ACHN (cell line): ENCODE data around the gene MAST3.
A peak's percentile ranks its signal among the peaks of the same experiment; 100 is the strongest.
"Not testable (repeated sequence)": the region's sequence is repeated elsewhere in the genome, so short reads cannot be mapped to it uniquely, and the experiment has no call there.

Source experiments
- DNase-seq: peaks from one replicate; pipeline ENCODE4 v3.0.0-alpha.2; 2015
- in situ Hi-C: cut with HindIII; loops from 2 replicates; pipeline ENCODE4 v1.10.0; 2017; ENCODE audit warnings: low sequenced_read_pairs, low pct_ligation_motif_present, low pct_unique_long_range_greater_than_20kb

The MAST3 gene

DNA sequence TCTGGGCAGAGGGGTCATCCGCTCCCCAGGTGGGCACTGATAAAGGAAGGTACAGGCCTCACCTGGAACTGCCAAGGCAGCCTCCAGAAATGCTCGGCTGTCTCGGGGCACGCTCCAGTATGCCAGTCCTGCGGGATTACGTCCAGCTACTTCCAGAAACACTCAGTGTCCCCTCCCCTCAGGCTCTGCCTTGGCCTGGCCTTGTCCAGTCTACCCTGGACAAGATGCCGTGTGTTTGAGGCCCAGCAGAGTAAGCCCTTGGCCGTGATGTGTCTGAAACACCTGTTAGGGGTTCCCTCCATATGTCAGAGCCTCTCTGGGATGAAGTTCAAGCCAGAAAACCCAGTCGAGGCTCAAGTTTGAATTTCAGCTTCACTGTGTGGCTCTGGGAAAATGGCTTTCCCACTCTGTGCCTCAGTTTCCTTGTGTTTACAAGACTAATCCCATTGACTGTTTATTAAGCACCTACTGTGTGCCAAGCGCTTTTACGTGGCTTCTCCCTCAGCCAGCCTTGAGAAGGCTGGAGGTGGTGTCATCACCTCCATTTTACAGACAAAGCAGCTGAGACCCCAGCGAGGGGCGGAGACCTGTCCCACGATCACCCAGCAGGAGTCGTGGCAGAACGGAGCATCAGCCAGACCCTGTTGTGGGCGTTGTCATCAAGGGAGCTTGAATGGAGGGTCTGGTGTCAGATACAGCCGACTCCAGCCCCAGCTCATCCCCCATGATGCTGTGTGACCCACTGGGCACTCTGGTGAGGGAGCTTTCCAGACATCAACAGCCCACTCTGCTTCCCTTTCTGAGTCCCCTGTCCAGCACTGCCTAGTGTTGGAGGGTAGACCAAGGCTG lies 53.4 kb downstream of the MAST3 start:
- DNase-seq = no peak
- in situ Hi-C loops = no loop called here

DNA sequence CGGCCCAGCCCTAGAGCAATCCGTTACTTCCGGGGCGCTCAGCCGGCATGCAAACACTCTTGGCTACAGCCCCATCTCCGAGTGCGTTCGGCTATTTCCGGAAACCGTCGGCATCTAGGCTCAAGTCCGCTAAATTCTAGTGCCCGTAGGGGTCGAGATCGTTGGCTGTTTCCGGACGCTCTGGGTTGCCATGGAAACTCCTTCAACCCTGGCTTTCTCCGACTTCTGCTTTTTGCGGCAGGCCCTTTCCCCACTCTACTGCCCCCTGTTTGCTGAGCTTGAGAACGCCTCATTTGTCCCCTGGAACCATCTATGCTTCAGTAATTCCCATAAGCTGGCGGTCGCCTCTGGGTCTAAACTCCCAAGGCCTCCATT lies 54.9 kb downstream of the MAST3 start:
- in situ Hi-C loops = no loop called here

DNA sequence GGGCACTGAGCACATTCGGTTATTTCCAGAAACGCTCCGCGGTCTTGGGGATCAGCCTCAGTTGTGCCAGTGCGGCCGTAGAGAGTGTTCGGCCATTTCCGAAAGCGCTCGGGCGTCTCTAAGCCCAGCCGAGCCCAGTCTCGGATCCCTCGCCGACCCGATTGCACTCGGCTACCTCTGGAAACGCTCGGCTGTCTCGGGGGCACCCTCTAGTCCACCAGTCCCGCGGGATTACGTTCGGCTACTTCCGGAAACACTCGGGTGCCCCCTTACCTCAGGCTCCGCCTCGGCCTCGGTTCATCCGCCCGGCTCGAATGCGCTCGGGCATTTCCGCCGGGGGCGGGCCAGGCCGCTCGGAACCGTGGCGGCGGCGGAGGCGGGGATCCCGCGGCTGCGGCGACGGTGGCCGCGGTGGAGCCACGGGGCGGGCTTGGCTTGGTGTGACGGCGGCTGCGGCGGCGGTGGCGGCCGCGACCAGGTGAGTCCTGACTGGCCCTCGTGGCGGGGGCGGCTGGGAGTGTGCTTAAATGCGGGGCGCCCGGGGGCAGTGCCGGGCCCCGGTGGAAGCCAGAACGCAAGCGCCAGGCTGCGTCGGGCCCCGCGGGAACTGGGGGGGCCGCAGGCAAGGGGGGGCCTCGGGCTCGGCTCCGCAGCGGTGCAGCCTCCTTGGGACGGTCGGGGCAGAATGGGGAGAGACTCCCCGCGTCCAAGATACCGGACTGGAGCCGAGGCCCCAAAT lies 55.4 kb downstream of the MAST3 start, which contains the start of gene PIK3R2:
PIK3R2 (plus strand) TSS at position 347 of the 739 bp plus-strand sequence. CDS start 2,717 bp downstream, outside the sequence.
- peak; percentile 98 for DNase-seq
- in situ Hi-C loops = no loop called here

More for the DNA sequence above, 54.9 kb downstream of the MAST3 start:
- DNase-seq = peak; percentile 96

- in situ Hi-C loops = no loop called here
- DNase-seq = no peak
These were observed 56.1 kb downstream of the MAST3 start for GRCh38 chr19:18153556-18154134.

DNA sequence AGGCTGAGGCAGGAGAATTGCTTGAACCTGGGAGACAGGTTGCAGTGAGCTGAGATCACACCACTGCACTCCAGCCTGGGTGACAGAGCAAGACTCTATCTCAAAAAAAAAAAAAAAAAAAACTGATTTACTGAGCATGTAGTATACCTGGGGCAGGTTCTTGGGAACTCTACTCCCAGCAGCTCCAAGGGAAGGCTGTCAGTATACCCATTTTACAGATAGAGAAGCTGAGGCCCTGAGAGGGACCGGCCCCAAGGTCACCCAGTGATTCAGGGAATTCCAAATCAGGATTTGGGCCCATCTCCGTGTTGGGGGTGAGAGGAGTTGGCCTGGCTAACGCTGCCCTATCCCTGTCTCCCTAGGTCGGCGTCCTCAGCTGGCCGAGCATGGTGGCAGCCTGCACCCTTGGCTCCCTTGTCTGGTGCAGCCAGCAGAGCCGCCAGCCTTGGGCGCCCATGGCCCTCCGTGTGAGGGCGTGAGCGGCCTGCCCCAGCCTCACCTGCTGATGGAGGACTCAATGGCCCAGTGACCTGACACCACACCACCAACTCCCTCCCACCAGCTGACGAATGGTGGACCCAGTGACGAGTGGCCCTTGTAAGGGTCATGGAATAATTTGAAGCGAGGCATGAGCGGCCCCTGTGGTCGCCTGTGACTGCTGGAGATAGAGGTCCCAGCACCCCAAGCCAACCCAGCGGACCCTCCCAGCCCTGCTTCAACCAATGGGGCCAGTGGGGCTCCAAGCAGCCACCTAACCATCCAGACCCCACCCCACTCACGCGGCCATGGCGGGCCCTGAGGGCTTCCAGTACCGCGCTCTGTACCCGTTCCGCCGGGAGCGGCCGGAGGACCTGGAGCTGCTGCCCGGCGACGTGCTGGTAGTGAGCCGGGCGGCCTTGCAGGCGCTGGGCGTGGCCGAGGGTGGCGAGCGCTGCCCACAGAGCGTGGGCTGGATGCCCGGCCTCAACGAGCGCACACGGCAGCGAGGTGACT lies 57.8 kb downstream of the MAST3 start:
- in situ Hi-C loops = no loop called here
- DNase-seq = no peak

DNA sequence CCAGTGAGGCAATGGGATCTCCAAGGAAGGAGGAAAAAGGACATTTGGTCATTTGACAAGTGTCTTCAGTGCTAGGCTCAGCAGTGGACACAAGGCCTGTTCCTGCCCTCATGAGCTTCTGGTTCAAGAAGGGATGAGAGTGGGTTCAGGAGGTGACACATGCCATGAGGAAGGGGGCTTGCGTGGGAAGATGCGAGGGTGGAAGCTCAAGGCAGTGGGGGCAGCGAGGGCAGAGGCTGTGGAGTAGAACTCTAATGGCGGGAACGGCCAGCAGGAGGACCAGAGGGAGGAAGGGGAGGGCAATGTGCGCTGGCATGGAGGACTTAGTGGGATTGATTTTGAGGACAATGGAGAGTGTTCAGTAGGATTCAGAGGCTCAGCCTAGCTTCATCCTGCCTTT lies 58.7 kb downstream of the MAST3 start:
- no peak for DNase-seq
- in situ Hi-C loops = no loop called here

DNA sequence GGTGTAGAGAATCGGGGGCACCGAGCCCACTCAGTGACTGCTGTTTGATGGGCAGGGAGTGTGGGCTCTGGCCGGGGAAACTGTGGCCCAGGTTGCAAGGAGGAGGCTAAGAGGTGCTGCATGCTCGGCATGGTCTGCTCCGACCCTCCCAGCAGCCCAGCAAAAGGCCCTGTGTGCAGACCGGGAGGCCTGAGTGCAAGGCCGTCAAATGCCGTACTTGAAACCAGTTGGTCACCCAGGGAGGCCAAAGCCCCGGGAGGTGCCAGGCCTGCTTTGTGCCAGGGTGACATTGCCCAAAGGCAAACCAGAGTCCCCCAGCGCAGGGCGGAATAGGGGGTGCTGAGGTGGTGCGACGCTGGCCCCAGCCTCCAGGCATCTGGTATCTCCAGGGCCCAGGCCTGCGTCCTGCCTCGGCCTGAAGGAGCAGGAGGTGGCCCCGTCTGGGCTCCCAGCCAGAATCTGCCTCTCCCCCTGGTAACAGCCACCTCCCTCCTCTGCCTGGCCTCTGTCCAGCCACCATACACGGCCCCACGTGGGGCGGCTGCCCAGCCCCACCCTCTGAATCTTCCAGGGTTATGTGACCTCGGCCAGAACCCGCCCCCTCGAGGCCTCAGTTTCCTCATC lies 59.4 kb downstream of the MAST3 start:
- in situ Hi-C loops = no loop called here
- peak; percentile 30 for DNase-seq

DNA sequence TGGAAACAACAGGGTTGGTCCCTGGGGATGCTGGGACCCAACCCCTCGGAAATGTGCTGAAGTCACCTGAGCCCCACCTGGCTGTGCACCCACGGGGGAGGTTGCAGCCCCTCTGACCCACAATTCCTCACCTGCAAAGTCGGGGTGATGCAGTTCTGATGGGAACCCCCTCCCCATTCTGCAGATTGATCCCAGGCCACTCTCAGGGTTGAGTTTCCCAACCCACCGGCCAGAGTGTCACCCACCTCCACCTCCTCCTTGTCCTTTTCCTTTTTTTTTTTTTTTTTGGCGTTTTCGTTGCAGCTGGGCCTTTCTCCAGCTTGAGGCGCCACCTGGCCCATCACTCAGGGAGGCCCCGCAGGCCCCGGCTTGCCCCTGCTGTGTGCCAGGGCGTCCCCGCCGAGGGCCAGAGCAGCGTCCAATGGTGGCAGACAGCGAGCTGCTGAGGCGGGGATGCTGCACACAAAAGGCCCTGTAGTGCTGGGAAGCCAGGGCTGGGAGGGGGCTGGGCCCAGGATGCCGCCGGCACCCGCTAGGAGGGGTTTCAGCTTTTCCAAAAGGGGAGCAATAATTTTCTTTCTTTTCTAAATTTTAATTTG lies 60.0 kb downstream of the MAST3 start:
- DNase-seq = no peak
- in situ Hi-C loops = no loop called here

GRCh38 chr19:18158467-18158866 lies 60.9 kb downstream of the MAST3 start:
- no peak for DNase-seq
- in situ Hi-C loops = no loop called here

- in situ Hi-C loops, DNase-seq: not testable (repeated sequence)
These were observed 61.6 kb downstream of the MAST3 start for GRCh38 chr19:18159059-18159616.

GRCh38 chr19:18159810-18160209 lies 62.2 kb downstream of the MAST3 start:
- in situ Hi-C loops = no loop called here

DNA sequence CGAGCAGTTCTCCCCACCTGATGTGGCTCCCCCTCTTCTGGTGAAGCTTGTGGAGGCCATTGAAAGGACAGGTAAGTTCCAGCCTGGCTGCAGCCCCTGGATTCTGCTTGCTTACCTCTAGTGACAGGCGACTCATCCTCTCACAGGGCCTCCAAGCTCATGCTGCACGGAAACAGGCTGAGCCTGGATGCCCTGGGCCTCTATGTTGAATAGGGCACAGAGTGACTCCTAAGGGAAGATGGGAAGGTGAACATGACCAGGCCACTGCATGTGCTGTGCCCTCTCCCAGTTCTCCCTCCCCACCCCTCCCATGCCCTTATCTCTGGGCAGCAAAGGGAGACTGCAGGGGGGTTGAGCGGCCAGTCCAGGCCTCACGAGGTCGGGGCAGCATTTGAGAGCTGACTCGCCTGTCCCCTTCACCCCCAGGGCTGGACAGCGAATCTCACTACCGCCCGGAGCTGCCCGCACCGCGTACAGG lies 63.0 kb downstream of the MAST3 start:
- in situ Hi-C loops = no loop called here
- DNase-seq = no peak

More at GRCh38 chr19:18159810-18160209, 62.2 kb downstream of the MAST3 start:
- DNase-seq = no peak

- in situ Hi-C loops = no loop called here
- DNase-seq = peak; percentile 66
These were observed 63.5 kb downstream of the MAST3 start for GRCh38 chr19:18160971-18161635.

DNA sequence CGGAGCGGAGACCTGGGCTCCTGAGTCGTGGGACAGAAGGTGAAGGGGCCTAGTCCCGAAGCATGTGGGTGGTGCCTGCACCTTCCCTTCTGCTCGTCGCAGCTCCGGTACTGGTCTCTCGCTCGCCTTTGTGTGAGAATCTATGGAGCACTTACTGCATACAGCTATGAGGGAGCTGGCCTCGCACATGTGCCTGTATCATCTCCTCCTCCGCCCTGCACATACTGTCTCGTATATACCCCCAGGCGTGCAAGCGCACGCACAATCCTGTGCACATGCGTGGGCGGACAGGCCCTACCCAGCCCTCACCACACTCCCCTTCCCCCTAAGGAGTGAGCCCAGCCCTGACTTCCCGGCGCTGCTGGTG lies 64.0 kb downstream of the MAST3 start:
- DNase-seq = no peak
- in situ Hi-C loops = no loop called here

- no peak for DNase-seq
- in situ Hi-C loops = no loop called here
These were observed 66.5 kb downstream of the MAST3 start for GRCh38 chr19:18164072-18164471.

- in situ Hi-C loops = no loop called here
- DNase-seq = no peak
These were observed 68.4 kb downstream of the MAST3 start for GRCh38 chr19:18165794-18166544.
